Measurements from ENCODE around the gene CLDN3. TPM values are rescaled to one million over a fixed set of nuclear protein-coding genes. Genes with fewer than 3 reads are reported as not detected.

Gene CLDN3
- total RNA-seq, 1 experiment from 2014 or later: 51.6 TPM

- Histone ChIP-seq H3K4me2 (ENCODE audit: low read length) (no peak overlapping the region), H4K20me1 (ENCODE audit: low read length) (no peaks in the 10 kb centered on the region), H3K27ac (ENCODE audit: low read length) (no peak overlapping the region), H3K27me3 (ENCODE audit: low read length) (no peaks in the 10 kb centered on the region), H3K79me2 (ENCODE audit: low read length) (no peaks in the 10 kb centered on the region), H3F3A (ENCODE audit: low read length, unreplicated experiment) (no peaks in the 10 kb centered on the region), H3K9me2 (replicated peaks; ENCODE audit: low read length) (no peaks in the 10 kb centered on the region), H3K4me1 (ENCODE audit: insufficient read depth, low read length) (peaks cover 8% of the 10 kb centered on the region; the same call in 1 of the 2 replicates), H3K4me3 (ENCODE audit: low read length) (no peak overlapping the region), H2AFZ (ENCODE audit: low read length) (no peak overlapping the region), H3K9me3 (ENCODE audit: low read length) (no peaks in the 10 kb centered on the region), H3K36me3 (ENCODE audit: low read depth, low read length) (no peaks in the 10 kb centered on the region), H3K9ac (ENCODE audit: low read length) (no peak overlapping the region)
- no peak for TF ChIP-seq EZH2 (IDR thresholded peaks at IDR 0.05; ENCODE audit: low read length, unreplicated experiment)
- no peak for TF ChIP-seq CTCF (conservative IDR thresholded peaks at IDR 0.05; ENCODE audit: low read depth, low read length)
- no peak for TF ChIP-seq EZH2phosphoT487 (IDR thresholded peaks at IDR 0.05; ENCODE audit: borderline replicate concordance, low read length)
- peak; percentile 29 for DNase-seq
- POLR2A ChIA-PET (ENCODE audit: unreplicated experiment): no interaction called here
- no TSS peak for BruUV-seq (replicated peaks)
- CTCF ChIA-PET: no interaction called here
- intact Hi-C loops (cut with micrococcal nuclease): loop anchor here (10.0 kb wide), 1 partner anchor 80 kb away; no protein-coding TSS in a partner anchor
- no peak for ATAC-seq
Observed at GRCh38 chr7:73774923-73775322, 4.9 kb upstream of the CLDN3 start.

- no TSS peak for BruUV-seq (replicated peaks)
- peaks cover 18% of the 10 kb centered on the region; the same call in 1 of the 2 replicates for H3K4me1 ChIP-seq (ENCODE audit: insufficient read depth, low read length)
- no peak overlapping the region for H3K4me3 ChIP-seq (ENCODE audit: low read length)
- no peak overlapping the region for H3K27ac ChIP-seq (ENCODE audit: low read length)
- H3K79me2 ChIP-seq (ENCODE audit: low read length): peaks cover 9% of the 10 kb centered on the region
- H3K36me3 ChIP-seq (ENCODE audit: low read depth, low read length): no peaks in the 10 kb centered on the region
- no peak for ATAC-seq
- ChIA-PET POLR2A (ENCODE audit: unreplicated experiment) (interaction anchor here (0.5 to 0.7 kb wide), 2 partner anchors 54 to 57 kb away, joined by 3 to 5 read pairs; partner anchors contain the start of gene CLDN4), CTCF (no interaction called here)
- TF ChIP-seq EZH2 (IDR thresholded peaks at IDR 0.05; ENCODE audit: low read length, unreplicated experiment) (no peak), EZH2phosphoT487 (IDR thresholded peaks at IDR 0.05; ENCODE audit: borderline replicate concordance, low read length) (no peak), CTCF (conservative IDR thresholded peaks at IDR 0.05; ENCODE audit: low read depth, low read length) (no peak)
- H3K9ac ChIP-seq (ENCODE audit: low read length): no peak overlapping the region
- H3K27me3 ChIP-seq (ENCODE audit: low read length): no peaks in the 10 kb centered on the region
- H2AFZ ChIP-seq (ENCODE audit: low read length): no peak overlapping the region
- H3F3A ChIP-seq (ENCODE audit: low read length, unreplicated experiment): no peaks in the 10 kb centered on the region
- intact Hi-C loops (cut with micrococcal nuclease): loop anchor here (10.0 kb wide), 1 partner anchor 81 kb away; no protein-coding TSS in a partner anchor
- H3K9me2 ChIP-seq (replicated peaks; ENCODE audit: low read length): no peaks in the 10 kb centered on the region
- no peaks in the 10 kb centered on the region for H3K9me3 ChIP-seq (ENCODE audit: low read length)
- H4K20me1 ChIP-seq (ENCODE audit: low read length): no peaks in the 10 kb centered on the region
- DNase-seq: no peak
- no peak overlapping the region for H3K4me2 ChIP-seq (ENCODE audit: low read length)
Observed at GRCh38 chr7:73773700-73774517, 3.8 kb upstream of the CLDN3 start.
